B cell (primary cell): Measurements from ENCODE around the gene PDPK1.
"Not testable (repeated sequence)": the region's sequence is repeated elsewhere in the genome, so short reads cannot be mapped to it uniquely, and the experiment has no call there.

Source experiments
- EZH2 ChIP-seq: IDR thresholded peaks from 2 replicates; pipeline ENCODE4 v1.6.1; 2012; ENCODE audit warnings: borderline replicate concordance, low read depth, mild to moderate bottlenecking, moderate library complexity, low read length; ENCODE audit not compliant: insufficient read depth, poor library complexity, severe bottlenecking
- TF ChIP-seq, protein P1 (sequence below): fragments of 200-600 bp; IDR thresholded peaks from one replicate; pipeline ENCODE4 v1.8.0; 2022; ENCODE audit warnings: antibody characterized with exemption, mild to moderate bottlenecking

- TF ChIP-seq, protein P1, sequence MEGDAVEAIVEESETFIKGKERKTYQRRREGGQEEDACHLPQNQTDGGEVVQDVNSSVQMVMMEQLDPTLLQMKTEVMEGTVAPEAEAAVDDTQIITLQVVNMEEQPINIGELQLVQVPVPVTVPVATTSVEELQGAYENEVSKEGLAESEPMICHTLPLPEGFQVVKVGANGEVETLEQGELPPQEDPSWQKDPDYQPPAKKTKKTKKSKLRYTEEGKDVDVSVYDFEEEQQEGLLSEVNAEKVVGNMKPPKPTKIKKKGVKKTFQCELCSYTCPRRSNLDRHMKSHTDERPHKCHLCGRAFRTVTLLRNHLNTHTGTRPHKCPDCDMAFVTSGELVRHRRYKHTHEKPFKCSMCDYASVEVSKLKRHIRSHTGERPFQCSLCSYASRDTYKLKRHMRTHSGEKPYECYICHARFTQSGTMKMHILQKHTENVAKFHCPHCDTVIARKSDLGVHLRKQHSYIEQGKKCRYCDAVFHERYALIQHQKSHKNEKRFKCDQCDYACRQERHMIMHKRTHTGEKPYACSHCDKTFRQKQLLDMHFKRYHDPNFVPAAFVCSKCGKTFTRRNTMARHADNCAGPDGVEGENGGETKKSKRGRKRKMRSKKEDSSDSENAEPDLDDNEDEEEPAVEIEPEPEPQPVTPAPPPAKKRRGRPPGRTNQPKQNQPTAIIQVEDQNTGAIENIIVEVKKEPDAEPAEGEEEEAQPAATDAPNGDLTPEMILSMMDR: not testable (repeated sequence)
- not testable (repeated sequence) for TF ChIP-seq EZH2
Observed at GRCh38 chr16:2557150-2557549, 19.3 kb downstream of the PDPK1 start.
